HEK293 (cell line): Measurements from ENCODE around the gene EDAR.

Experiments used
- CTCF ChIP-seq: fragments of 450-650 bp; formaldehyde crosslinking; IDR thresholded peaks from 2 replicates; pipeline ENCODE4 v1.5.1; 2016; ENCODE audit warnings: missing biosample characterization, missing genetic modification characterization
- SETDB1 ChIP-seq: IDR thresholded peaks from one replicate; pipeline ENCODE4 v1.6.1; 2017; ENCODE audit warnings: mild to moderate bottlenecking, low read length, moderate library complexity, mixed read lengths; ENCODE audit not compliant: insufficient read length
- TF ChIP-seq, protein P1 (sequence below): fragments of 450-650 bp; formaldehyde crosslinking; IDR thresholded peaks from 2 replicates; pipeline ENCODE4 v1.5.1; 2016; ENCODE audit warnings: missing biosample characterization, missing genetic modification characterization

- TF ChIP-seq CTCF (tag by site-specific recombination) (no peak), SETDB1 (no peak)
- TF ChIP-seq, protein P1, sequence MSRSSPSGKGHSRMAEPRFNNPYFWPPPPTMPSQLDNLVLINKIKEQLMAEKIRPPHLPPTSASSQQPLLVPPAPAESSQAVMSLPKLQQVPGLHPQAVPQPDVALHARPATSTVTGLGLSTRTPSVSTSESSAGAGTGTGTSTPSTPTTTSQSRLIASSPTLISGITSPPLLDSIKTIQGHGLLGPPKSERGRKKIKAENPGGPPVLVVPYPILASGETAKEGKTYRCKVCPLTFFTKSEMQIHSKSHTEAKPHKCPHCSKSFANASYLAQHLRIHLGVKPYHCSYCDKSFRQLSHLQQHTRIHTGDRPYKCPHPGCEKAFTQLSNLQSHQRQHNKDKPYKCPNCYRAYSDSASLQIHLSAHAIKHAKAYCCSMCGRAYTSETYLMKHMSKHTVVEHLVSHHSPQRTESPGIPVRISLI: no peak
Observed at GRCh38 chr2:108994178-108994577, 5.2 kb upstream of the EDAR start.
